Mucosa of descending colon (tissue), 3 donors: ENCODE measurements around the gene KCNIP2. TPM values are rescaled to one million over a fixed set of nuclear protein-coding genes. Genes with fewer than 3 reads are reported as not detected.

ENCODE experiments used
- ATAC-seq: fragments of 200-7000 bp; cut with Tn5 transposase; one replicate; pipeline ENCODE4 v1.9.1; 2020; ENCODE audit warnings: mild to moderate bottlenecking, moderate library complexity
- DNase-seq, 3 donors: peaks; one replicate each; pipeline ENCODE4 v3.0.0-alpha.2; 2020
- H3K36me3 ChIP-seq: fragments of 200-600 bp; one replicate; pipeline ENCODE4 v1.8.0; 2021; ENCODE audit warnings: low read depth, mild to moderate bottlenecking
- H3K4me1 ChIP-seq: fragments of 200-600 bp; one replicate; pipeline ENCODE4 v1.8.0; 2021; ENCODE audit warnings: low read depth, mild to moderate bottlenecking
- H3K4me3 ChIP-seq: fragments of 200-600 bp; one replicate; pipeline ENCODE4 v1.8.0; 2021; ENCODE audit warnings: mild to moderate bottlenecking
- H3K9me3 ChIP-seq: fragments of 200-600 bp; one replicate; pipeline ENCODE4 v1.8.0; 2021; ENCODE audit warnings: mild to moderate bottlenecking
- intact Hi-C, 2 donors: fragments of 100-400 bp; cut with DNase I in 1 of 2; cut with micrococcal nuclease in 1 of 2; formaldehyde crosslinking; loops; one replicate each; pipeline versions ENCODE4 v1.11.0 to v1.11.1; 2022; cut with DNase I, micrococcal nuclease
- total RNA-seq, 3 donors: library from RNA; stranded (reverse); fragmentation: NEBNext Ultra II Directional in 2 of 3; extraction: Animal tissue kit (Norgen Biotek cat#: 25700) in 2 of 3; gene quantifications; one replicate each; pipeline versions ENCODE4 v1.2.1 to v1.2.4, GENCODE V29; 2021 to 2023
- TF ChIP-seq, protein P1 (sequence below): fragments of 200-600 bp; IDR thresholded peaks from one replicate; pipeline ENCODE4 v1.8.0; 2022; ENCODE audit warnings: antibody characterized with exemption, mild to moderate bottlenecking
- donor health status: DM: no; HTN: no; CAD: no; lungs with moderate emphysema.
- donor health status: DM: no; HTN: no; CAD: no.
- donor health status: DM: no; HTN: yes; CAD: no.

The KCNIP2 gene
- total RNA-seq, 3 donors from 2014 or later: 3.7 to 5.9 (median 4.2) TPM

DNA sequence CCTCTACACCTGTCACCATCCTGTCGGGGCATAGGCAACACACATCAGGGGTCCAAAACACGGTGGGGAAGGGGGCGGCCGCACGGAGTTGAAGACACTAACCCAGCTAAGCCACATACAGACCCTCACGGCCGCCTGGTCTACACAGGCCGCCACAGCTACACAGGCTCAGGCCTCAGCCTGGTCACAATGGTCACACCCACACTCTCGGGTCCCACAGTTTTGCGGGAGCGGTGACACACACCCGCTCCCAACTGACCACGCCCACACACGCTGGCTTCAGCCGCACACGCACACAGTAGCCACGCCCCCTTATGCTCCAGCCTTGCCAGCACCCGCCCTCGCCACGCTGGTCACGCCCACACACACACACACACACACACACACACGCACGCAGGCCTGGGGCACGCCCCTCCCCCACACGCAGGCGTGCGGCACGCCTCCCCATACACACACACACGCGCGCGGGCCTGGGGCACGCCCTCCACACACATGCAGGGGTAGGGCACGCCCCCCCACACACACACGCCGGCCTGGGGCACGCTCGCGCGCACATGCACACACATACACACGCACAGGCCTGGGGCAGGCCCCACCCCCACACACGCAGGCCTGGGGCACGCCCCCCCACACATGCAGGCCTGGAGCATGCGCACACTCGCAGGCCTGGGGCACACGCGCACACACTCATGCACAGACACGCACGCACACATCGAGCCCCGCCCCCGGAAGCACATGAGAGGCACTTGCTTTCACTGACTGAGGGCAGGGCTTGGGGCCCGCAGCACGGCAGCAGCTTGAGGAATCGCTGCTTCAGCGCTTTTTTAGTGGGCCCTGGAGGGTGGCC, 13.1 kb downstream of the KCNIP2 start:
- Histone ChIP-seq H3K4me1 (peaks cover 14% of the 10 kb centered on the region), H3K36me3 (no peaks in the 10 kb centered on the region), H3K9me3 (no peaks in the 10 kb centered on the region), H3K4me3 (no peak overlapping the region)
- DNase-seq (peak; percentile 94 to 97 (median 97)), ATAC-seq (peak; percentile 93)
- TF ChIP-seq, protein P1, sequence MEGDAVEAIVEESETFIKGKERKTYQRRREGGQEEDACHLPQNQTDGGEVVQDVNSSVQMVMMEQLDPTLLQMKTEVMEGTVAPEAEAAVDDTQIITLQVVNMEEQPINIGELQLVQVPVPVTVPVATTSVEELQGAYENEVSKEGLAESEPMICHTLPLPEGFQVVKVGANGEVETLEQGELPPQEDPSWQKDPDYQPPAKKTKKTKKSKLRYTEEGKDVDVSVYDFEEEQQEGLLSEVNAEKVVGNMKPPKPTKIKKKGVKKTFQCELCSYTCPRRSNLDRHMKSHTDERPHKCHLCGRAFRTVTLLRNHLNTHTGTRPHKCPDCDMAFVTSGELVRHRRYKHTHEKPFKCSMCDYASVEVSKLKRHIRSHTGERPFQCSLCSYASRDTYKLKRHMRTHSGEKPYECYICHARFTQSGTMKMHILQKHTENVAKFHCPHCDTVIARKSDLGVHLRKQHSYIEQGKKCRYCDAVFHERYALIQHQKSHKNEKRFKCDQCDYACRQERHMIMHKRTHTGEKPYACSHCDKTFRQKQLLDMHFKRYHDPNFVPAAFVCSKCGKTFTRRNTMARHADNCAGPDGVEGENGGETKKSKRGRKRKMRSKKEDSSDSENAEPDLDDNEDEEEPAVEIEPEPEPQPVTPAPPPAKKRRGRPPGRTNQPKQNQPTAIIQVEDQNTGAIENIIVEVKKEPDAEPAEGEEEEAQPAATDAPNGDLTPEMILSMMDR: no peak
- intact Hi-C loops: no loop called here

- H3K9me3 ChIP-seq: no peaks in the 10 kb centered on the region
- TF ChIP-seq, protein P1: no peak
- peaks cover 14% of the 10 kb centered on the region for H3K4me1 ChIP-seq
- H3K4me3 ChIP-seq: no peak overlapping the region
- H3K36me3 ChIP-seq: no peaks in the 10 kb centered on the region
- intact Hi-C loops: no loop called here
- peak; percentile 12 for ATAC-seq
- peak; percentile 77 to 87 (median 82) for DNase-seq
Observed at GRCh38 chr10:101829561-101830315, 13.9 kb downstream of the KCNIP2 start.

DNA sequence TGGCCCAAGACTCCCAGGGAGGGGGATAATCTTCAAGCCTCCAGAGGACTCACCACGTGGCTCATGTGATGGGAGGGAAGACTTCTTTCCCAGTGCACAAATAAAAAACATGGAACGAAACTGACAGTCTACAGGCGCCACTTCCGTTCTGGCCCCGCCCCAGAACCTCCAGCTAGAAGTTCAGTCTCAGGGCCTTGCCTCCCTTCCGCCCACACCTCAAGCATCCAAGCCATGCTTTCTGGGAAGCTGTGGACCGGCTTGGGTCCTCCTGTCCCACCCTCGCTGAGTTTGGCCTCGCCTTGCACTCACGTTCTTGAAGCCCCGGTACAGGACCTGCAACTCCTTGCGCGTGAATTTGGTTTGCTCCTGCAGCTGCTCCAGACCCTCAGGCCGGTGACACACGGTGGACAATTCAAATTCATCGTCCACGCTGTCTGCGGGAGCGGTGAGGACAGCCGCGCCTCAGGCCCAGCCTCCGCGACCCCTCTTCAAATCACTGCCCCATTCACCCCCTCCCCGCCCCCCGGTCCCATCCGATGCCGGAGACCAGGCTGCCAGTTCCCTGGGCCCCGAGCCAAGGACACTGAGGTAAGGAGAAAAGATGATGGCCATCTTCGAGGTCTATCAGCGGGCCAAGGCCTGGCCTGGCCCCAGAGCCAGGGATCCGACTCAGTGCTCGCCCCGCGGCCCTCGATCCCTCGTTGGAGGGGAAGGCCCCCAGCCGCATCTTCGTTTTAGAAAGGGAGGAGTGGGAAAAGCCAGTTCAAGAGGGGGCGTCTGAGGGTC, 14.6 kb downstream of the KCNIP2 start:
- intact Hi-C loops: no loop called here
- Histone ChIP-seq H3K4me3 (no peak overlapping the region), H3K36me3 (no peaks in the 10 kb centered on the region), H3K4me1 (peaks cover 14% of the 10 kb centered on the region), H3K9me3 (no peaks in the 10 kb centered on the region)
- TF ChIP-seq, protein P1: no peak
- no peak for ATAC-seq
- peak; percentile 39 to 71 (median 62) for DNase-seq

GRCh38 chr10:101827919-101828600, 15.5 kb downstream of the KCNIP2 start:
- no peak for ATAC-seq
- DNase-seq: no peak
- Histone ChIP-seq H3K4me1 (peaks cover 14% of the 10 kb centered on the region), H3K9me3 (no peaks in the 10 kb centered on the region), H3K4me3 (no peak overlapping the region), H3K36me3 (no peaks in the 10 kb centered on the region)
- TF ChIP-seq, protein P1: no peak
- intact Hi-C loops: no loop called here
